Measurements from ENCODE around the gene MFSD11.
A peak's percentile ranks its signal among the peaks of the same experiment; 100 is the strongest.
"Not testable (repeated sequence)": the region's sequence is repeated elsewhere in the genome, so short reads cannot be mapped to it uniquely, and the experiment has no call there.

MFSD11 gene

DNA sequence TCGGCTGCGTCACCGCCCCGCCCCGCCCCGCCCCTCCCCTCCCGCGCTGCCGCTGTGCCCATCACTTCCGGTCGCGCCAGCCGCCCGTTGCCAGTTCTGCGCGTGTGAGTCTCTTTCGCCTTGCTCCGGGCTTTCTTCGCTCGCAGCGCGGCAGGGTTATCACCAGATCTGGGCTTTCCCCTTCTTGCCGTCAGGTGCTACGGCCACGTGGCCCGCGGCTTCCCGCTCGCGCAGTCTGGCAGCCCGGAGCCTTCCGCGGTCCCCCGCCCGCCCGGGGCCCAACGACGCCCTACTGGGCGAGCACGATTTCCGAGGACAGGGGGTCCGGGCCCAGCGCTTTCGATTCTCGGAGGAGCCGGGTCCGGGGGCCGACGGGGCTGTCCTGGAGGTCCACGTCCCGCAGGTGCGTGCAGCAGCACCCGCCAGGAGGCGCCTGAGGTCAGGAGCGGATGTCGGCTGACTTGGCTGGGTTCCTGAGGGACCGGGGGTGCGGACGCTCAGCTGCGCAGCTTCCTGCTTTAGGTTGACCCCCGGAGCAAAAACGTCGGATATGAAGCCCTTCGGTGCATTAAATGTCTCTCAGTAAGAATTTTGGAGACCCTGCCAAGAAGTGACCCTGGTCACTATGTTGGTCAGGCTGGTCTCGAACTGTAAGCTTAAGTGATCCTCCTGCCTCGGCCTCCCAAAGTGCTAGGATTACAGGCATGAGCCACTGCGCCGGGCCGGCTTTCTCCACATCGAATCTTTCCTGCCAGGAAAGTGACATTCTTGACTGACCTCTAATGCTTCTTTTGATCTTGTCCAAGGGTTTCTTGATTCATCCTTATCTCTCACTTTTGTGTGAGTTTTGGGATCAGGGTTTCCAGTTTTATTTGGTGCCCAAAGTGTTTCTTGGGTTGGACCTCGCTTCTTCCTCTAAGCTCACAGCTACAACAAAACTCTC lies 10.9 kb upstream of the MFSD11 start, which contains the start of gene METTL23:
METTL23 (plus strand) TSS at position 64 of the 943 bp plus-strand sequence. CDS start 2,872 bp downstream, outside the sequence.
- DNase-seq (ENCODE audit: low read depth in 2 of 2): peak; percentile 60 to 71

DNA sequence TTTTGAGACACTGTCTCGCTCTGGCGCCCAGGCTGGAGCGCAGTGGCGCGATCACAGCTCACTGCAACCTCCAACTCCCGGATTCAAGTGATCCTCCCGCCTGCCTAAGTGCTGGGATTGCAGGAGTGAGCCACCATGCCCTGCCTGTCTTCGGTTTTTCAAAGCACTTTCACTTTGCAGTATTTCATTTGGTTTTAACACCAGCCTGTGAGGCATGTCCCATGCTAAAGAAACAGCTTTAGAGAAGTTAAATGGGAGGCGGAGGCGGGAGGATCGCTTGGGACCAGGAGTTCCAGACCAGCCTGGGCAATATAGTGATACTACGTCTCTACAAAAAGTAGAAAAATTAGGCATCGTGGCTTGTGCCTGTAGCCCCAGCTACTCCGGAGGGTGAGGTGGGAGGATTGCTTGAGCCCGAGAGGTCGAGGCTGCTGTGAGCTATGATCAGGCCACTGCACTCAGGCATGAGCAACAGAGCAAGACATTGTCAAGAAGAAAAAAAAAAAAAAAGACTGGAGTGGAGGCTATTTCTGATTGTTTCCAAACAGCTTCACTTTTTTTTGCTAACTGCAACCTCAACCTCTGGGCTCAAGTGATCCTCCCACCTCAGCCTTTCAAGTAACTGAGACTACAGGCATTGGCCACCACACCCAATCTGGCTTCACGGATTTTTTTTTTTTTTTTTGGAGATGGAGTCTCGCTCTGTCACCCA lies 10.0 kb upstream of the MFSD11 start:
- no peak for DNase-seq (ENCODE audit: low read depth in 2 of 2)

DNA sequence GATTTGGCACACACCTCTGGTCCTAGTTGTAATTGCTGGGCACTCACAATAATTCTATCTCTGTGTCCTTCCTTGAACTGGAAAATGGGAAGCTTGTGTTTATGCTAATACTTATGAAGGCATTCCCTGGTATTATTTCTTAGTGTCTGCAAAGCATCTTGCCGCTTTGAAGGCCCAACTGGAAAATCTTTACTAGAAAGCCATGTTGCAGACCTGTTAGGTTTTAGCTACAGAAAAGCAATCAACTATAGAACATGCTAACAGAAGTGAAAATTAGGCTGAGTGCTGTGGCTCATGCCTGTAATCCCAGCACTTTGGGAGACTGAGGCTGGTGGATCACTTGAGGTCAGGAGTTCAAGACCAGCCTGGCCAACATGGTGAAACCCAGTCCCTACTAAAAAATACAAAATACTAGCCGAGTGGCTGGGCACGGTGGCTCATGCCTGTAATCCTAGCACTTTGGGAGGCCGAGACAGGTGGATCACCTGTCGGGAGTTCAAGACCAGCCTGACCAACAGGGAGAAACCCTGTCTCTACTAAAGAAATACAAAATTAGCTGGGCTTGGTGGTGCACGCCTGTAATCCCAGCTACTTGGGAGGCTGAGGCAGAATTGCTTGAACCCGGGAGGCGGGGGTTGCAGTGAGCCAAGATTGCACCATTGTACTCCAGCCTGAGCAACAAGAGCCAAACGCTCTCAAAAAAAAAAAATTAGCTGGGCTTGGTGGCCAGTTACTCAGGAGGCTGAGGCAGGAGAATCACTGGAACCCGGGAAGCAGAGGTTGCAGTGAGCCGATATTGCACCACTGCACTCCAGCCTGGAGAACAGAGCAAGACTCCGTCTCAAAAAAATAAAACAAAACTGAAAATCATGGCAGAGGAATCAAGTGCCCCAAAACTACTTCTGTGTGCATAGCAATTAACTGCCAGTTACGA lies 5.9 kb upstream of the MFSD11 start:
- not testable (repeated sequence) for DNase-seq (ENCODE audit: low read depth in 2 of 2)

DNA sequence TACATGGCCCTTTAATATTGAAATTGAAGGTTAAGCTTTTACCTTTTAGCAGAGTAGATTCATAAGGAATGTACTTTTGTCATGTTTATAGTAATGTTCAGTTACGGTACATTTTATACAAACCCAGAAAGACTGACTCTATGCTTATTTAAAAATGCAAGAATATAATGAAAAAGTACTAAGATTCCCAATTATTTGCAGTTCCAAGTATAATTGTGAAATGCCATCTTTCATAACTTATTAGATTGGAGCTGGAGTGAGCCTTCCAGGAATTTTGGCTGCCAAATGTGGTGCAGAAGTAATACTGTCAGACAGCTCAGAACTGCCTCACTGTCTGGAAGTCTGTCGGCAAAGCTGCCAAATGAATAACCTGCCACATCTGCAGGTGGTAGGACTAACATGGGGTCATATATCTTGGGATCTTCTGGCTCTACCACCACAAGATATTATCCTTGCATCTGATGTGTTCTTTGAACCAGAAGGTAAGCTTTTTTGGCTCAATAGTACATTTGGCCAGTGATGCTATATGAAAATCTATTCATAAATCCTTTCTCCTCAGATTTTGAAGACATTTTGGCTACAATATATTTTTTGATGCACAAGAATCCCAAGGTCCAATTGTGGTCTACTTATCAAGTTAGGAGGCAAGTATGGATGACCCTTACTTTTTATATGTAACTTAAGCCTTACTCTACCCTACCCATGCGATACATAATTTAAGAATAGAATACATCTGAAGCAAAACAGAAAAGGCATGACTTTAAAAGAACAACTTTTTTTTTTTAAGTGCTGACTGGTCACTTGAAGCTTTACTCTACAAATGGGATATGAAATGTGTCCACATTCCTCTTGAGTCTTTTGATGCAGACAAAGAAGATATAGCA lies 4.9 kb upstream of the MFSD11 start:
- DNase-seq (ENCODE audit: low read depth in 2 of 2): no peak

DNA sequence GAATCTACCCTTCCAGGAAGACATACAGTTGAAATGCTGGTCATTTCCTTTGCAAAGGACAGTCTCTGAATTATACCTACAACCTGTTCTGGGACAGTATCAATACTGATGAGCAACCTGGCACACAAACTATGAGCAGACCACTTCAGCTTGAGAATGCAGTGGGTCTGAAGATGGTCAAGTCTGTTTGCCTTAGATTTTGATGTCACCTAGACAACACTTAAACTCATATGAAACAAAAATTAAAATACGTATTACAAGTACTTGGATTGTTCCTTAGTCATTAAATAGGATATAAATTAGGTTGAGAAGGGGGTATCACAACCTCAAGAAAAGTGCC lies 4.3 kb upstream of the MFSD11 start:
- DNase-seq (ENCODE audit: low read depth in 2 of 2): no peak

DNA sequence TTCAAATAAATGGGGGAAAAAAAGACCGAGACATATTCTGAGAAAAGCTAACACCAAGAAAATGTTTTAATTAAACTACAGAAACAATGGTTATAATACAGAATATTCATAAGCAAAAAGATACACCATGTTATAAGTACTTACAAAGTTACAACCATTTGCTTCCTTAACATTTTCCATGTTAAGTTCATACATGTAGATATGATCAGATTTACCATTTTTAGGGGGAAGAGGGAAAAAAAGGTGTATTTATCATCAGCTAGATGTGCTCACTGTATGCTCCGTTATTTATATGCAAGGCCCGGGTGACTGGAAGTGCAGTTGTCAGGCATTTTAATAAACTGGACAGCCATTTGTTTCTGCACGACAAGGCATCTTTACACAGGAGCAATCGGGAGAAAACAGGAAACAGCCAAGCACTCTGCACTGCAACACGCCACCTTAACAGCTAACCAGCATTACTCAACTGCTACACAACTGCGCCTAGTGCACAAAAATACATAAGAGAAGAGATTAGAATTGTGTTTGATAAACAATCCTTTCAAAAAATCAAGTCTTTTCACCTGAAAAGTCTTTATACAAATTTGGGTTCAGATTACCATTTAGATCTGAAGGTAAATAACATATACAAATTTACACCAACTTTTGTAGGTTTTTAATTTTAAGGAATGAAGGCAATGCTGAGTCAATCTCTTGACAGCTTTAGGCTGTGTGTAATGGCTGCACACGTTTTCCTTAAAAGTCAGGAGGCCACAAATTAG lies 3.7 kb upstream of the MFSD11 start:
- no peak for DNase-seq (ENCODE audit: low read depth in 2 of 2)

DNA sequence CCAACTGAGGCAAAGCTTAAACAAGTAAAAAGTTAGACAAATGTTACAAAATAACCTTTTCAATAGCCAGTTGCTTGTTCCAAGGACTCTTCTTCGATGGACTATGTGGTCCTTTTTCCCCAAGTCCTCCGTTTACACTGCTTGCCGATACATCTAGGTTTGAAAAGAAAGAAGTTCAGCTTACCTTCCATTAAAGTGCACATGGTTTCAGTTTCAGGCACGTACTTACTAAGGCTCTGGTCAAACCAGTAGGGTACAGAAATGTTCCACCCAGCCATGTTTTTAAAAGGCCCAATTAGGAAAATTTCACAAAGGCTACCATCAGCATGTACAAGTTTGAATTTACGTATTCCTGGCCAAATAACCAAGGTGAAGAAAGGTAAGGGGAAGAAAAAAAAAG lies 2.9 kb upstream of the MFSD11 start:
- DNase-seq (ENCODE audit: low read depth in 2 of 2): no peak

DNA sequence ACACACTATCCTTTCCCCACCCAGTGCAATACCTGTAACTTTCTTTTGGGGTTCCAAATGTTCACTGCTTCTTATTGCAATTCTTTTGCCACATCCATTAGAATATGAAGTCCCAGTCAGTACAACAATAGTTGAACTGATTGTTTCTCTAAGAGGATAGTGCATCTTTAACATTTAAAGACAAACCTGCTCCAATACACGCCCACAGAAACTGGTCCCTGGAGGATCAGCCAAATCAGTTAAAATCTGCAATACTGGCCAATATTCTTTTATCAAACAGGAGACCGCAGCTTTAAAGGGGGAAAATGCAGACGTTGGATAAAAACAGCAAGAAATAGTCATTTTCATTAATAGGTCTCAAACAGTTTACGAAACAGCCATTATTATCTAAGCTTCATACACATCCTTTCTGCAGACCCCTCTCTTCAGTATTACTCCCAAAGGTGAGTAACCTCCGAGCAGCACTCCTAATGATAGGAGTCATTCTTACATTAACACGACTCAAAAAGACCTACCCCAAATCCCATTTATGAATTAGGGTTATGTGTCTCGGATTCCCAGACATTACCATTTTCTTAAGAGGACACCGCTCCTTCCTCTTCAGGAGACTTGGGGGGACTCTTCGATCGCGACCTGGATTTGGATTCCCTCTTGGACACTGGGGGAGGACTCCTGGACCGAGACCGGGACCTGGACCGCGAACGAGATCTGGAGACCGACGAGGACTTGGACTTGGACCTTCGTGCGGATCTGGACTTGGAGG lies 2.2 kb upstream of the MFSD11 start:
- DNase-seq (ENCODE audit: low read depth in 2 of 2): no peak

DNA sequence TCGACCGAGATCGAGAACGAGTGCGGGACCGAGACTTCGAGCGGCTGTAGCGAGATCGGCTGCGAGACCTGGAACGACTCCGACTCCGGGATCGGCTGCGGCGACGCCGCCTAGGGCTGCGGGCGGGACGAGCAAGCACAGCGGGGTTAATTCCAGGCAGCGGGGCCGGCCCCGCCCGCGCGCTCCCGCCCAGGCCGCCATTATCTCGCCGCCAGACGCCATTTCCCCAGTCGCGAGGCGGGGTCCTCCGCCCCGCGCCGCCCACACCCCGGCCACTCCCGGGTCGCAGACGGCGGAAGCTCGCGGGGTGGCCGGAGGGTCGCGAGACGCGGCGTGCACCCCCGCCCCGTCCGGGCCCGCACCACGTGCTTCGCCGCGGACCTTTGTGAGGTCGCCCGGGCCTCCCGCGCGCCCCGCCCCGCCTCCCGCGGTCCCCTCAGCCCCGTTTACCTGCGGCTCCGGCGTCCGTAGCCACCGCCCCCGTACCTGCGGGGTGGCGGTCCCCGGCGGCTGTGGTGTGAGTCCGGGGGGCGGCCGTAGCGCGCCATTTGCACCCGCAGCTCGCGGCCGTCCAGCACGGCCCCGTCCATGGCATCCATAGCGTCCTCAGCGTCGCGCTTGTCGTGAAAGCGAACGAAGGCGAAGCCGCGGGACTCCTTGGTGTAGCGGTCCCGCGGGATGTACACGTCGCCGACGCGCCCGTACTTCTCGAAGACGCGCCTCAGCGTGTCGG lies 1.4 kb upstream of the MFSD11 start:
- DNase-seq (ENCODE audit: low read depth in 2 of 2): peak in 1 of 2 donors; percentile 51

DNA sequence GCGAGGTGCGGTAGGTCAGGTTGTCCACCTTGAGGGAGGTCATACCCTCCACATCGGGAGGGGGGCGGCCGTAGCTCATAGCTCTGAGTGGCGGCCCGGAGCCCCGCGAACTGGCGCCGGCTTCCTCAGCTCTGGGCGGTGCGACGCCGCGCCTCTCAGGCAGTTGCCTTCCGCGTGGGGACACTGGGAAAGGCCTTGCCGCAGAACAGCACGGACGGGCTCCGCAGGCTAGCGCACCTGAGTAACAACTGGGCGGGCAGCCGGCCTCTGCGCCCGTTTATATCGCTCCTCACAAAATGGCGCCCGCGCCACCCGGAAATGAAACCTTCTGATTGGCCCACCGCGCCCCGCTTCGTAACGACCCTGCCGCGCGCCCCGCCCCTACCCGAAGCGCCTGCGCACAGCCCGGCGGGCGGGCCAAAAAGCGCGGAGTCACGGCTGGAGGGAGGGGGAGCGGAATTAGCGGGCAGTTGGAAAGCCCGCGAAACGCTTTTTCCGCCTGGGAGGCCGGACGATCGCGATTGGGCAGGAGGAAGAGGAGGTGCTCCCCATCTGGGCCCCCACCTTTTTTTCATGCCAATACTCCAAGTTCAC lies 740 bp upstream of the MFSD11 start, which contains the start of gene SRSF2:
SRSF2 (minus strand) TSS at position 250 of the 594 bp plus-strand sequence; CDS start at position 79, 171 bp downstream.
- DNase-seq (ENCODE audit: low read depth in 2 of 2): peak; percentile 97

DNA sequence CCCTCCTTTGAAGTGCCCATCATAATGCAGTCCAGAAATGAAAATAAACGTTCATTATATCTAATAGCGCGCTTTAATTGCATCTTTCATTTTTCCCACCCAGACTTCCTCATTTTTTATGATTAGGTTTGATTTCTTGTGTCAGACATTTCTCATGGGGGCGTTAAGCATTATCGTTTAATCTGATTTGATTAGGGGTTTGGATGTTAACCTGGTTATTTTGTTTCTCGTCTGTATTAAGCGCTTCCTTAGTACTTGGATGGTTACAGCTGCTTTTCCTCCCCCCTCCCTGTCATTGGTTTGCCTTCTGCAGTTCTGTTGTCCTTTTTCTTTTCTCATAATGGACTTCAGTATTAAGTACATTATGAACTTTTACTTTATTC lies 540 bp downstream of the MFSD11 start:
- DNase-seq (ENCODE audit: low read depth in 2 of 2): no peak

DNA sequence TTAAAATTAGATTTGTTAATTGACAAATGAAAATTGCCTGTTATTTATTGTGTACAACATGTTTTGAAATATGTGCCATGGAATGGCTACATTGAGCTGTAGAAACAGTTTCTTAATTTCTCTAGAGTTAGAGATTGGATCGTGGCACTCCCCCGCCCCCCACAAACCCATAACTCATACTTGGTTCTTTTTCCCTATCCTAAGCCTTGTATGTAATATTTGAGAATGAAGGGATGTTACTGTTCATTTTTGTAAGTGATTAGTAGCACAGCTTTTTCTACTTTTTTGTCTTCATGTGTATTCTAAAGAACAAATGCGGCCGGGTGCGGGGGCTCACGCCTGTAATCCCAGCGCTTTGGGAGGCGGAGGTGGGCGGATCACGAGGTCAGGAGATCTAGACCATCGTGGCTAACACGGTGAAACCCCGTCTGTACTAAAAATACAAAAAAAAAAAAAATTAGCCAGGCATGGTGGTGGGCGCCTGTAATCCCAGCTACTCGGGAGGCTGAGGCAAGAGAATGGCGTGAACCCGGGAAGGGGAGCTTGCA lies 1.7 kb downstream of the MFSD11 start:
- not testable (repeated sequence) for DNase-seq (ENCODE audit: low read depth in 2 of 2)

DNA sequence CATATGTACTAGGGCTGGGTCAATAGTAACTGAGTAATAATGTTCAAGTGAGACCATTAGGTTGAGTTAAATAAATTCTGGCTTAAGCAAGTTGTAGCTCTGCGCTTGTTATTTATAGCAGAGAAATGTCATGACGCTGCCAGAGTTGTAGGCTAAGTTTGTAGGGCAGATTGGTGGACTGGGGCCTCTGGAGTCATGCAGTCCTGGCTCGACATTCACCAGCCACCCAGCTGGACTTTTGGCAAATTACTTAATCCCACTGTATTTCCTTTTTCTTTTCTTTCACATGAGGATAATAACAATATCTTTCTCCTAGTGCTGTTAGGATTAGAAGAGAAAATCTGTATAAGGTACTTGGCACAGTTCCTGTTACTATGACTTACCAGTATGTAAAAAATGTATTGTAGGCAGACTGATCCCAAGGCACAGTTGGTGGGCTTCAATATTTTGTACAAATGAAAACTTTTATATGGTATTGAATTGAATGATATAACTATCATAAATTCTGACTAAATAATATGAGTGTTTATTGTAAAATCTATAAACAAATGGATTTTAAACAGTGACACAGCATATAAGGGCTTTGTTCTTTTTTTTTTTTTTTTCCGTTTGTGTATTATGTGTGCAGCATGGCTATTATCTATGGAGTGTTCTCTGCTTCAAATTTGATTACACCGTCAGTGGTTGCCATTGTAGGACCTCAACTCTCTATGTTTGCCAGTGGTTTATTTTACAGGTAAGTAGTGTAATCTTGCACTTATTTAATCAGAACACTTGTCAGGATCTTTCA lies 2.6 kb downstream of the MFSD11 start:
- DNase-seq (ENCODE audit: low read depth in 2 of 2): no peak

DNA sequence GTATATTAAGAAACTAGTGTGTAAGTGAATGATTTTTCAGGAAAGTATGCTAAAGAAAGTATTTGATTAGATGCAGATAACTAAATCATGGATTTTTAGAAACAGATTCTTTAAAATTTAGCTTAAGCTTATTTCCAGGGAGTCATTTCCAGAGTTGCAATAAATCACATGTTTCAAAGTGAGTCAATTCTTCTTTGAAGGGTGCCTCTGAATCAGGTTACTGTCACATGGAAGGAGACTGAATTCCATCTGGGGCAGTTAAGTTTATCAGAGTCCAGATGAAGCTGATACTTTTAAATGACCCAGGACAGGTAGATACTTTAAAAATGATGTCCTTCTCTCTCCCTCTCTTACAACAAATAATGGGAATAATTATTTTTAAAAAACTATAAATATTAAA lies 5.0 kb downstream of the MFSD11 start:
- no peak for DNase-seq (ENCODE audit: low read depth in 2 of 2)

DNA sequence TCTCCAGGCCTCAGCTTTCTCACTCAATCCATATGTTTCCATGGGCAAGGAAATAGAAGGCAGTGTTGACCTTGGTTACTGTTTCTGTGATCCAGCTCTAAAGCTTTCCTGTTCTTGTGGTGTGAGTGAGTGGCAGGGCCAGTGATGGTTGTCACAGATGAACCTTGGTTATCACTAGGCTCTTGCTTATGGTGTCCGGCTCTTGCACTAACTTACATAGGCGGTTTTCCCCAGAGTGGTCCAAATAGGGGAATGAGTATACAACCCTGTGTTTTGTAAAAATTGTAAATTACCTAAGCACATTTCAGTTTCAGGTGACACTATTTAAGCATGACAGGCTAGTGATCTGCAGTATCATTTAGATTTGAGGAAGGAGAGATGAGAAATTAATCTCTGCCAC lies 6.8 kb downstream of the MFSD11 start:
- DNase-seq (ENCODE audit: low read depth in 2 of 2): no peak

DNA sequence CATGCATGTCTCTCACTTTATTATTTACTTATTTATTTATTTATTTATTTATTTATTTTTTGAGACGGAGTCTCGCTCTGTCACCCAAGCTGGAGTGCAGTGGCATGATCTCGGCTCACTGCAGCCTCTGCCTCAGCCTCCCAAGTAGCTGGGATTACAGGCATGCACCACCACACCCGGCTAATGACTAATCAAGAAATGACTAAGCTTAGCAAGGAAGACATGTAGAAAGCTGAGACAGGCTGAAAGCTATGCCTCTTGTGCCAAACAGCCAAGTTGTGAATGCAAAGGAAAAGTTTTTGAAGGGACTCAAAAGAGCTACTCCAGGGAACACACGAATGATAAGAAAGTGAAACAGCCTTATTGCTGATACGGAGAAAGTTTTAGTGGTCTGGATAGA lies 7.9 kb downstream of the MFSD11 start:
- DNase-seq (ENCODE audit: low read depth in 2 of 2): not testable (repeated sequence)
